T-cell (primary cell): ENCODE data around the gene NIPAL3. TPM values are rescaled to one million over a fixed set of nuclear protein-coding genes. Genes with fewer than 3 reads are reported as not detected.

Experiments used
- ATAC-seq, 4 experiments: fragments of 200-7000 bp in 3 of 4; fragments of 150-1000 bp in 1 of 4; cut with Tn5 transposase; replicated peaks in 1 of 4; 1 replicate in 3 of 4; 2 replicates in 1 of 4; pipeline ENCODE4 v1.10.0; 2021; ENCODE audit warnings: moderate library complexity in 3 of 4, mild to moderate bottlenecking in 2 of 4, moderate number of reproducible peaks in 1 of 4
- CTCF ChIA-PET, 2 donors: fragments of 300-600 bp; sonication (Branson Sonifier 250); formaldehyde crosslinking; loops; one replicate each; lab custom pipeline; 2022; ENCODE audit warnings: antibody characterized with exemption in 2 of 2; lab: Charles Lee
- POLR2A ChIA-PET, 2 donors: fragments of 300-600 bp; sonication (Branson Sonifier 250); formaldehyde crosslinking; loops; one replicate each; lab custom pipeline; 2022; ENCODE audit warnings: antibody characterized with exemption in 2 of 2; lab: Charles Lee
- DNase-seq, 35 experiments: peaks; one replicate each; pipeline versions ENCODE4 v3.0.0 to v3.0.0-alpha.2; 2013 to 2023
- H3K27ac ChIP-seq: one replicate; pipeline ENCODE4 v1.5.1; 2013; ENCODE audit warnings: low read length
- H3K27me3 ChIP-seq, 2 experiments: replicated peaks in 1 of 2; 1 replicate in 1 of 2; 2 replicates in 1 of 2; pipeline versions ENCODE4 v1.6.1 to v1.7.0; 2013; ENCODE audit warnings: low read length in 1 of 2, mixed read lengths in 1 of 2; ENCODE audit not compliant: control insufficient read depth in 2 of 2, insufficient read depth in 2 of 2; ENCODE audit errors: extremely low read depth in 1 of 2
- H3K36me3 ChIP-seq, 2 donors: 1 replicate in 1 of 2; 2 replicates in 1 of 2; pipeline versions ENCODE4 v1.6.1 to v1.7.0; 2013; ENCODE audit warnings: low read length in 1 of 2; ENCODE audit not compliant: control insufficient read depth in 2 of 2, insufficient read depth in 1 of 2; ENCODE audit errors: extremely low read depth in 1 of 2
- H3K4me1 ChIP-seq, 2 experiments: 1 replicate in 1 of 2; 2 replicates in 1 of 2; pipeline versions ENCODE4 v1.6.1 to v1.7.0; 2013; ENCODE audit warnings: low read length in 2 of 2, mixed read lengths in 1 of 2; ENCODE audit not compliant: insufficient read depth in 2 of 2, control insufficient read depth in 1 of 2; ENCODE audit errors: extremely low read depth in 1 of 2
- H3K4me3 ChIP-seq, 2 donors: 1 replicate in 1 of 2; 2 replicates in 1 of 2; pipeline versions ENCODE4 v1.5.1 to v1.7.0; 2013; ENCODE audit warnings: mild to moderate bottlenecking in 2 of 2, low read length in 1 of 2, moderate library complexity in 1 of 2; ENCODE audit not compliant: control insufficient read depth in 1 of 2; ENCODE audit errors: extremely low read depth in 1 of 2
- H3K9me3 ChIP-seq: 2 replicates; pipeline ENCODE4 v1.7.0; 2013
- H3K27ac Mint-ChIP-seq, 2 donors: one replicate each; pipeline ENCODE4 v1.8.0; 2020 to 2021; ENCODE audit warnings: mild to moderate bottlenecking in 2 of 2, mixed read lengths in 2 of 2
- H3K27me3 Mint-ChIP-seq, 2 donors: one replicate each; pipeline ENCODE4 v1.8.0; 2021 to 2022; ENCODE audit warnings: mixed read lengths in 2 of 2
- H3K36me3 Mint-ChIP-seq: one replicate; pipeline ENCODE4 v1.8.0; 2021; ENCODE audit warnings: mixed read lengths
- H3K4me1 Mint-ChIP-seq, 3 donors: one replicate each; pipeline ENCODE4 v1.8.0; 2020 to 2022; ENCODE audit warnings: mixed read lengths in 3 of 3, mild to moderate bottlenecking in 1 of 3
- H3K4me3 Mint-ChIP-seq, 3 donors: one replicate each; pipeline ENCODE4 v1.8.0; 2020 to 2022; ENCODE audit warnings: mild to moderate bottlenecking in 3 of 3, mixed read lengths in 3 of 3, moderate library complexity in 3 of 3
- H3K9me3 Mint-ChIP-seq, 3 donors: one replicate each; pipeline ENCODE4 v1.8.0; 2020 to 2022; ENCODE audit warnings: mixed read lengths in 3 of 3
- WGBS: methylation state at CpG from one replicate; pipeline ENCODE4 v1.1.5; 2013; ENCODE audit warnings: missing lambda C conversion rate; ENCODE audit not compliant: insufficient coverage; 5-methylcytosine and 5-hydroxymethylcytosine counted together
- total RNA-seq, 35 experiments: library from RNA in 6 of 35; stranded (reverse) in 6 of 35; fragments of 120-200 nt in 1 of 35; gene quantifications; one replicate each; pipeline versions ENCODE4 v1.2.1 to v1.2.4 and lab custom pipeline; 2013 to 2026

NIPAL3 gene
- total RNA-seq, 5 donors from 2014 or later (not counting 1 experiment from before 2014, with no cell fraction given), result 49.0 to 71.4 (median 59.7) TPM

DNA sequence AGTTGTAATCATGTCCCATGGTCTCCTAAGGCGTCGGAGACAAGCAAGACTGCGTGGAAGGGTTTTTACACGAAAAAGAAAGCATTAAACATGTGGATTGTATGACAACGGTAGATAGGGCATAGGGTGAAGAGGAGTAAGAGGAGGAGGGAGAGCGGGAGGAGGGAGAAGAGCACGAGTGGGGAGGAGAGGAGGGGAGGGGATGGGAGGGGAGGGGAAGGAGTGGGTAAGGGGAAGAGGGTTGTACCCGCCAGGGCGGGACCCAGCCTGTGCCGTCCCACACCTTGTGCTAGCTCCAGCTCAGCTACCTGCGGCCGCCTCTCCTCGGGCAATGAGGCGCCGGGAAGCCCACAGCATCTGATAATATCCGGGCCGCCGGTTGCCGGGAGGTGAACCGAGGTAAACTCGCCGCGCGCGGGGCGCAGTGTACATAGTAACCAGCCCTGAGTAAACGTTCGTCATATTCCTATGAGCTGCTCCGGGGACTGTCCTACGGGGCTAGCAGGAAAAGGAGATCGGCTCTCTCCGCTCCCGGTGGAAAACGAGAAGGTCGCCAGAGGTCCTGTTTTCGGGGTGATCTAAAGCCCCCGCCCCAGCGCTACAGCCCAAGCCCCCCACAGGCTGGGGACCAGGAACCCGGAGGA is 86.6 kb downstream of the NIPAL3 start:
- H3K4me1 Mint-ChIP-seq, result peaks cover 64 to 77% (median 72%) of the 10 kb centered on the region in 3 donors
- peak overlapping the region; percentile 77 to 86 (median 83) for H3K4me3 Mint-ChIP-seq
- Histone ChIP-seq H3K27ac (peak overlapping the region; percentile 98), H3K4me3 (peak overlapping the region; percentile 68 to 82), H3K36me3 (no peaks in the 10 kb centered on the region), H3K9me3 (no peaks in the 10 kb centered on the region), H3K4me1 (peaks cover 34 to 54% of the 10 kb centered on the region in 2 experiments), H3K27me3 (no peaks in the 10 kb centered on the region)
- no peaks in the 10 kb centered on the region for H3K9me3 Mint-ChIP-seq
- H3K27me3 Mint-ChIP-seq, result peaks cover 0 to 2% of the 10 kb centered on the region in 2 donors
- CTCF ChIA-PET, result interaction anchor here (0.6 to 4.4 kb wide), 10 partner anchors 12 to 295 kb away, joined by 3 to 29 read pairs (median 8); partner anchors contain the start of genes NIPAL3 (in 1 of the 2) and STPG1 (in 1 of the 2)
- H3K36me3 Mint-ChIP-seq, result peaks cover 22% of the 10 kb centered on the region
- ATAC-seq (peak; percentile 71 to 73 (median 72)), DNase-seq (peak; percentile 68 to 90 (median 82))
- 2% methylated on average over 33 of the region's 39 CpGs for whole genome bisulfite sequencing
- POLR2A ChIA-PET, result interaction anchor here (0.5 to 4.4 kb wide), 16 partner anchors 15 to 87 kb away, joined by 3 to 30 read pairs (median 4); partner anchors contain the start of gene NIPAL3 (in 2 of the 2)
- peak overlapping the region; percentile 89 to 95 for H3K27ac Mint-ChIP-seq

GRCh38 chr1:24502709-24503058 is 87.1 kb downstream of the NIPAL3 start, which contains the start of gene RCAN3:
RCAN3 (plus strand) TSS chr1:24502836; CDS start chr1:24514373, 11,537 bp downstream.
- ChIA-PET POLR2A (interaction anchor here (0.5 to 4.4 kb wide), 11 partner anchors 15 to 83 kb away, joined by 3 to 30 read pairs (median 5); no protein-coding TSS in a partner anchor), CTCF (interaction anchor here (1.0 to 4.4 kb wide), 6 partner anchors 16 to 87 kb away, joined by 4 to 29 read pairs (median 10); partner anchors contain the start of gene NIPAL3 (in 1 of the 2))
- peaks cover 0 to 2% of the 10 kb centered on the region in 2 donors for H3K27me3 Mint-ChIP-seq
- Histone ChIP-seq H3K9me3 (no peaks in the 10 kb centered on the region), H3K4me3 (peak within 1 kb of the TSS; percentile 81 to 91), H3K4me1 (peaks cover 39 to 59% of the 10 kb centered on the region in 2 experiments), H3K27ac (peak within 1 kb of the TSS; percentile 98), H3K27me3 (no peaks in the 10 kb centered on the region), H3K36me3 (no peaks in the 10 kb centered on the region)
- H3K27ac Mint-ChIP-seq, result peak within 1 kb of the TSS; percentile 92 to 99
- H3K9me3 Mint-ChIP-seq, result no peaks in the 10 kb centered on the region
- peaks cover 66 to 77% (median 74%) of the 10 kb centered on the region in 3 donors for H3K4me1 Mint-ChIP-seq
- H3K4me3 Mint-ChIP-seq, result peak within 1 kb of the TSS; percentile 99 to 100 (median 99)
- peak; percentile 73 to 93 (median 86) for DNase-seq
- ATAC-seq, result peak; percentile 68 to 81 (median 75)
- peaks cover 26% of the 10 kb centered on the region for H3K36me3 Mint-ChIP-seq
- WGBS, result under 1% methylated on average over 37 of the region's 53 CpGs

- WGBS, result 6% methylated on average over 25 of the region's 53 CpGs
- Histone ChIP-seq H3K4me1 (peaks cover 45 to 64% of the 10 kb centered on the region in 2 experiments), H3K27me3 (no peaks in the 10 kb centered on the region), H3K36me3 (no peaks in the 10 kb centered on the region), H3K9me3 (no peaks in the 10 kb centered on the region), H3K4me3 (peak overlapping the region; percentile 81 to 91), H3K27ac (peak overlapping the region; percentile 88)
- ChIA-PET CTCF (interaction anchor here in 1 of 2 donors (0.8 to 4.4 kb wide), 5 partner anchors 17 to 88 kb away, joined by 3 to 29 read pairs (median 8); partner anchors contain the start of gene NIPAL3), POLR2A (interaction anchor here (0.6 to 4.4 kb wide), 6 partner anchors 16 to 33 kb away, joined by 3 to 30 read pairs (median 4); no protein-coding TSS in a partner anchor)
- H3K4me1 Mint-ChIP-seq, result peaks cover 69 to 80% (median 76%) of the 10 kb centered on the region in 3 donors
- peak in 3 of 4 experiments; percentile 31 to 38 (median 34) for ATAC-seq
- H3K27ac Mint-ChIP-seq, result peak overlapping the region; percentile 92 to 99
- H3K4me3 Mint-ChIP-seq, result peak overlapping the region; percentile 99 to 100 (median 99)
- peak in 10 of 35 experiments; percentile 13 to 58 (median 35) for DNase-seq
- H3K9me3 Mint-ChIP-seq, result no peaks in the 10 kb centered on the region
- H3K36me3 Mint-ChIP-seq, result peaks cover 29% of the 10 kb centered on the region
- peaks cover 0 to 2% of the 10 kb centered on the region in 2 donors for H3K27me3 Mint-ChIP-seq
Measured at GRCh38 chr1:24503059-24503751, 87.6 kb downstream of the NIPAL3 start.

DNA sequence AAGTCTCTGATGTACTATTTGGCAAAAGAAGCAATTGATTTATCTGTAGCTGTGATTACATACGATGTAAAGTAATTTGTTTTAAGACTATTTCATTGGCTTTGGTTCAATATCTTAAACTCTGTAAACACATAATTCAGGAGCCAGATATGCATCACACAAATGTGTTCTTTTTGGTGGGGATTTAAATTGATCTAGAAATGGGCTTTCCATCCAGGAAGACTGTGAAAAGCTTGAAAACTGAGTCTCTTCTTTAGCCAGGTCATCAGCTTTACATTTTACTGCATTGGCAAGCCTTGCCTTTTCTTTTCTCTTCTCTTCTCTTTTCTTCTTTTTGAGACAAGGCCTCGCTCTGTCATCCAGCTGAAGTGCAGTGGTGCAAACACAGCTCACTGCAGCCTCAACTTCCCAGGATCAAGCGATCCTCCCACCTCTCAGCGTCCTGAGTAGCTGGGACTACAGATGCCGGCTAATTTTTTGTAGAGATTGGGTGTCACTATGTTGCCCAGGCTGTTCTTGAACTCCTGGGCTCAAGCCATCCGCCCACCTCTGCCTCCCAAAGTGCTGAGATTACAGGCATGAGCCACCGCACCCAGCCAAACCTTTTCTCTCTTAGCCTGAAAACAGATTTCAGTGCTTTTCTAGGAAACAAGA is 88.4 kb downstream of the NIPAL3 start:
- H3K27ac ChIP-seq, result peak overlapping the region; percentile 88
- peak in 2 of 35 experiments; percentile 7 to 15 for DNase-seq
- Mint-ChIP-seq H3K27me3 (peaks cover 0 to 2% of the 10 kb centered on the region in 2 donors), H3K27ac (peak overlapping the region; percentile 92 to 99), H3K36me3 (peaks cover 34% of the 10 kb centered on the region), H3K4me1 (peaks cover 69 to 87% (median 76%) of the 10 kb centered on the region in 3 donors), H3K4me3 (peak overlapping the region; percentile 99 to 100 (median 99)), H3K9me3 (no peaks in the 10 kb centered on the region)
- WGBS, result no CpG with 5 or more reads among the region's 7 CpGs
- ChIA-PET POLR2A (interaction anchor here in 1 of 2 donors (1.0 to 4.4 kb wide), 5 partner anchors 17 to 89 kb away, joined by 3 to 32 read pairs (median 7); partner anchors contain the start of gene NIPAL3), CTCF (interaction anchor here in 1 of 2 donors (0.6 to 4.4 kb wide), 5 partner anchors 18 to 1494 kb away, joined by 3 to 29 read pairs (median 6); partner anchors contain the start of genes NIPAL3 and PAFAH2)
- peaks cover 0 to 3% of the 10 kb centered on the region in 2 donors for H3K36me3 ChIP-seq
- no peaks in the 10 kb centered on the region for H3K9me3 ChIP-seq
- peak overlapping the region; percentile 81 to 91 for H3K4me3 ChIP-seq
- ATAC-seq, result no peak
- no peaks in the 10 kb centered on the region for H3K27me3 ChIP-seq
- peaks cover 52 to 66% of the 10 kb centered on the region in 2 experiments for H3K4me1 ChIP-seq

DNA sequence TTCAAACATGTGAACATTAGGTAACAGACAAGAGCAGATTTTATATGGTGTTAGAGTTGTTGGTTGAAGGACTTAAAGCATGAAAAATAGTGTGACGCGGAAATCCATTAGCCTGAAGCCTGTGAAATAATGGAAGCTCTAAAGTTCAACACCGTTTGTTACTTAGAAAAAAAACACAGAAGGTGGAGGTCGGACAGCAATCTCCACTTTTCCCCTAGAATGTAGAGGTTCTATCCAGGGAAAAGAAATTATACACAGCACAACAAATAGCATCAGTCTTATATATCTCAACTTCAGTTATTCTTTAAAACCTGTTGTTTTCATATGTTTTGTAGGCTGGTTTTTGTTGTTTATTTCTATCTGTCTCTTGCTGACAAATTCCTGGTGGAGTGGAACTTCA is 89.0 kb downstream of the NIPAL3 start:
- DNase-seq, result no peak
- CTCF ChIA-PET, result interaction anchor here in 1 of 2 donors (0.6 to 4.4 kb wide), 8 partner anchors 10 to 1493 kb away, joined by 3 to 29 read pairs (median 5); partner anchors contain the start of genes NIPAL3 and PAFAH2

More for the DNA sequence above, 89.0 kb downstream of the NIPAL3 start:
- Histone ChIP-seq H3K36me3 (peaks cover 0 to 5% of the 10 kb centered on the region in 2 donors), H3K4me3 (peak overlapping the region; percentile 81 to 91), H3K27me3 (no peaks in the 10 kb centered on the region), H3K27ac (peak overlapping the region; percentile 88), H3K4me1 (peaks cover 54 to 66% of the 10 kb centered on the region in 2 experiments), H3K9me3 (no peaks in the 10 kb centered on the region)
- Mint-ChIP-seq H3K36me3 (peaks cover 40% of the 10 kb centered on the region), H3K4me1 (peaks cover 69 to 87% (median 76%) of the 10 kb centered on the region in 3 donors), H3K9me3 (no peaks in the 10 kb centered on the region), H3K27ac (peak overlapping the region; percentile 92 to 99), H3K4me3 (peak overlapping the region; percentile 99 to 100 (median 99)), H3K27me3 (peaks cover 0 to 2% of the 10 kb centered on the region in 2 donors)
- no peak for ATAC-seq
- POLR2A ChIA-PET, result interaction anchor here (0.5 to 4.4 kb wide), 7 partner anchors 15 to 89 kb away, joined by 3 to 32 read pairs (median 3); partner anchors contain the start of gene NIPAL3 (in 1 of the 2)
- 60% methylated on average over 2 of the region's 4 CpGs for WGBS
